Upper lobe of left lung (tissue), 6 donors: Measurements from ENCODE around the gene MRPL55. TPM values are rescaled to one million over a fixed set of nuclear protein-coding genes. Genes with fewer than 3 reads are reported as not detected.

Source experiments
- ATAC-seq, 2 donors: fragments of 200-7000 bp; cut with Tn5 transposase; one replicate each; pipeline ENCODE4 v1.9.1; 2022; ENCODE audit warnings: mild to moderate bottlenecking in 2 of 2, moderate library complexity in 2 of 2; ENCODE audit not compliant: low FRiP score in 2 of 2
- DNase-seq, 2 donors: peaks; one replicate each; pipeline ENCODE4 v3.0.0-alpha.2; 2019 to 2020
- H3K27ac ChIP-seq, 4 donors: fragments of 200-600 bp; sonication (generic); one replicate each; pipeline ENCODE4 v1.5.1; 2016 to 2019
- H3K27me3 ChIP-seq, 4 donors: fragments of 200-600 bp; sonication (generic); one replicate each; pipeline ENCODE4 v1.5.1; 2017 to 2019
- H3K36me3 ChIP-seq, 4 donors: fragments of 200-600 bp; sonication (generic); one replicate each; pipeline ENCODE4 v1.5.1; 2016 to 2019
- H3K4me1 ChIP-seq, 4 donors: fragments of 200-600 bp; sonication (generic); one replicate each; pipeline ENCODE4 v1.5.1; 2018 to 2019
- H3K4me3 ChIP-seq, 4 donors: fragments of 200-600 bp; sonication (generic); one replicate each; pipeline ENCODE4 v1.5.1; 2017 to 2019; ENCODE audit warnings: mild to moderate bottlenecking in 2 of 4, moderate library complexity in 1 of 4
- H3K9me3 ChIP-seq, 4 donors: fragments of 200-600 bp; sonication (generic); one replicate each; pipeline ENCODE4 v1.5.1; 2018 to 2019
- EP300 ChIP-seq, 4 donors: sonication (generic); formaldehyde crosslinking; IDR thresholded peaks; one replicate each; pipeline ENCODE4 v1.5.1; 2017; ENCODE audit warnings: antibody characterized with exemption in 4 of 4, control low read depth in 2 of 4
- POLR2A ChIP-seq, 4 donors: fragments of 450-650 bp; IDR thresholded peaks; one replicate each; pipeline ENCODE4 v1.5.1; 2016 to 2017; ENCODE audit warnings: antibody characterized with exemption in 4 of 4, mild to moderate bottlenecking in 2 of 4
- POLR2AphosphoS5 ChIP-seq, 2 donors: sonication (generic); formaldehyde crosslinking; IDR thresholded peaks; one replicate each; pipeline ENCODE4 v1.5.1; 2017; ENCODE audit warnings: antibody characterized with exemption in 2 of 2
- WGBS, 2 donors: methylation state at CpG; one replicate each; pipeline ENCODE4 v1.1.5; 2017 to 2018; 5-methylcytosine and 5-hydroxymethylcytosine counted together
- total RNA-seq, 6 donors: library from RNA; depleted of rRNA in 4 of 6; stranded (reverse); fragments of >200 nt in 4 of 6; gene quantifications; one replicate each; pipeline versions ENCODE4 v1.1.0 to v1.2.1, GENCODE V29; 2016 to 2021
- TF ChIP-seq, protein P1 (sequence below), 6 experiments: fragments of 450-650 bp in 4 of 6; fragments of 200-600 bp in 2 of 6; sonication (generic) in 2 of 6; IDR thresholded peaks; one replicate each; pipeline ENCODE4 v1.5.1; 2016 to 2019; ENCODE audit warnings: antibody characterized with exemption in 6 of 6
- donor health status: DM: no; HTN: no; CAD: no; lungs with moderate emphysema.
- donor health status: DM: no; HTN: yes; CAD: no; lungs with severe emphysema.

Gene MRPL55
- total RNA-seq, 6 donors from 2014 or later = 42.4 to 161 (median 60.1) TPM

DNA sequence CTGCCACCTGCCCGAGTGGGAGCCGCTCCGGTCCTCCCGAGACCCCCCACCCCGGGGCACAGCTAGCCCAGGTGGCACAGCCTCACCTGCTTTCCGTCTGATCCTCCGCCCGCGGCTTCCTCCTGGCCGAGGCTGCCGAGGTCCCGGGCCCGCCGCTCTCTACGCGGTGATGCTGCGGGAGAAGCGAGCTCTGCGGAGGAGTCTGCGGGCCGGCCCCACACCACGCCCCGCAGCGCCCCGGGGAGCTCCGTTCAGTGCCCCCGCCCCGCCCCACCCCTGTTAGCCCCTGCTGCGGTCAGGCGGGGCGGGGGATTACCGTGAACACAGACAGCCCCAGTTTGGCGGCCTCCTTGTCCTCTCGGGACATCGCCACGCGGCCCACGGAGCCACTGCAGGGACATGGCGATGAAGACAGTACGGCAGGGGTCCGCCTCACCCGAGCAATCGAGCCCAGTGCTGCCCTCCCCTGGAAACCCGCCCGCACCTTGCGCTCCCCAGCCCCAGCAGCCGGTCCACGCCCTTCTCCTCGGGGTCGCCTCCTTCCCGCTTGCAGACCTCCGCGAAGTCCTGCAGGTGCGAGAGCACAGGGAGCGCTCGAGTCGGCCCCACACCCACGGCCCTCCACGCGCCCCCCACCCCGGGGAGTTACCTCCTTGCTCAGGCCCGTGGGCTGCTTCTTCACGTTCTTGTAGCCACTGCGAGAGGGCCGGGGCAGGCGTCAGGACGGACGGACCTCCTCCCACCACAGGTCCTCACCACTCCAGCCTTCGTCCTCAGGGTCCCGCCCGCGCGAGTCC, 6.9 kb downstream of the MRPL55 start:
- Histone ChIP-seq H3K4me1 (peaks cover 17 to 36% (median 22%) of the 10 kb centered on the region in 4 donors), H3K27ac (peak overlapping the region; percentile 91 to 94 (median 92)), H3K27me3 (no peaks in the 10 kb centered on the region), H3K36me3 (peaks cover 22 to 57% (median 45%) of the 10 kb centered on the region in 4 donors), H3K9me3 (no peaks in the 10 kb centered on the region), H3K4me3 (peak overlapping the region; percentile 83 to 98 (median 88))
- TF ChIP-seq, protein P1, sequence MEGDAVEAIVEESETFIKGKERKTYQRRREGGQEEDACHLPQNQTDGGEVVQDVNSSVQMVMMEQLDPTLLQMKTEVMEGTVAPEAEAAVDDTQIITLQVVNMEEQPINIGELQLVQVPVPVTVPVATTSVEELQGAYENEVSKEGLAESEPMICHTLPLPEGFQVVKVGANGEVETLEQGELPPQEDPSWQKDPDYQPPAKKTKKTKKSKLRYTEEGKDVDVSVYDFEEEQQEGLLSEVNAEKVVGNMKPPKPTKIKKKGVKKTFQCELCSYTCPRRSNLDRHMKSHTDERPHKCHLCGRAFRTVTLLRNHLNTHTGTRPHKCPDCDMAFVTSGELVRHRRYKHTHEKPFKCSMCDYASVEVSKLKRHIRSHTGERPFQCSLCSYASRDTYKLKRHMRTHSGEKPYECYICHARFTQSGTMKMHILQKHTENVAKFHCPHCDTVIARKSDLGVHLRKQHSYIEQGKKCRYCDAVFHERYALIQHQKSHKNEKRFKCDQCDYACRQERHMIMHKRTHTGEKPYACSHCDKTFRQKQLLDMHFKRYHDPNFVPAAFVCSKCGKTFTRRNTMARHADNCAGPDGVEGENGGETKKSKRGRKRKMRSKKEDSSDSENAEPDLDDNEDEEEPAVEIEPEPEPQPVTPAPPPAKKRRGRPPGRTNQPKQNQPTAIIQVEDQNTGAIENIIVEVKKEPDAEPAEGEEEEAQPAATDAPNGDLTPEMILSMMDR (IDR thresholded peaks at IDR 0.05) = peak in 4 of 6 experiments; percentile 23 to 45 (median 28)
- TF ChIP-seq POLR2AphosphoS5 (IDR thresholded peaks at IDR 0.05) = no peak
- no peak for TF ChIP-seq POLR2A (IDR thresholded peaks at IDR 0.05)
- no peak for TF ChIP-seq EP300 (IDR thresholded peaks at IDR 0.05)
- DNase-seq (peak; percentile 63 to 88), ATAC-seq (peak in 1 of 2 donors; percentile 27)
- 11 to 17% methylated on average over 15 to 45 of the region's 73 CpGs for WGBS, 2 donors

DNA sequence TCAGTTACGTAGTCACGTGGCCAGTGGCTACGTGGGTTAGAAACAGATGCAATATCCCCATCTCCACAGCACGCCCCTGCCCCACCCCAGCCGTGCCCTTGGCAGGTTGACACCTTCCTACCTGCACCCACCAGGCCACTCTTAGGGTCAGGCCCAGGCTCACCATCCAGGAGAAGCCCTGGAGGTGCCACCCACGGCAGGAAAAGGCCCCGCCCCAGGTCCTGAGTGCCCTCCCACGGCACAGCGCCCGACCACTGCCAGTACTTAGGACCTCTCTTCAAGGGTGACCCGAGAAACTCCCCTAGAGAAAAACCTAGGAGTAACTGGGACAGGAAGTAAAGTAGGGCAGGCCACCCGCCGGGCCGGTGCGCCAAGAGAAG, 7.5 kb downstream of the MRPL55 start:
- WGBS, 2 donors = 51 to 52% methylated on average over 6 to 11 of the region's 15 CpGs
- Histone ChIP-seq H3K4me1 (peaks cover 20 to 42% (median 25%) of the 10 kb centered on the region in 4 donors), H3K27me3 (no peaks in the 10 kb centered on the region), H3K36me3 (peaks cover 22 to 57% (median 48%) of the 10 kb centered on the region in 4 donors), H3K27ac (peak overlapping the region; percentile 91 to 94 (median 92)), H3K4me3 (peak overlapping the region in 3 of 4 donors; percentile 87 to 98 (median 88)), H3K9me3 (no peaks in the 10 kb centered on the region)
- TF ChIP-seq, protein P1 (IDR thresholded peaks at IDR 0.05) = no peak
- no peak for TF ChIP-seq POLR2A (IDR thresholded peaks at IDR 0.05)
- DNase-seq = no peak
- ATAC-seq = no peak

DNA sequence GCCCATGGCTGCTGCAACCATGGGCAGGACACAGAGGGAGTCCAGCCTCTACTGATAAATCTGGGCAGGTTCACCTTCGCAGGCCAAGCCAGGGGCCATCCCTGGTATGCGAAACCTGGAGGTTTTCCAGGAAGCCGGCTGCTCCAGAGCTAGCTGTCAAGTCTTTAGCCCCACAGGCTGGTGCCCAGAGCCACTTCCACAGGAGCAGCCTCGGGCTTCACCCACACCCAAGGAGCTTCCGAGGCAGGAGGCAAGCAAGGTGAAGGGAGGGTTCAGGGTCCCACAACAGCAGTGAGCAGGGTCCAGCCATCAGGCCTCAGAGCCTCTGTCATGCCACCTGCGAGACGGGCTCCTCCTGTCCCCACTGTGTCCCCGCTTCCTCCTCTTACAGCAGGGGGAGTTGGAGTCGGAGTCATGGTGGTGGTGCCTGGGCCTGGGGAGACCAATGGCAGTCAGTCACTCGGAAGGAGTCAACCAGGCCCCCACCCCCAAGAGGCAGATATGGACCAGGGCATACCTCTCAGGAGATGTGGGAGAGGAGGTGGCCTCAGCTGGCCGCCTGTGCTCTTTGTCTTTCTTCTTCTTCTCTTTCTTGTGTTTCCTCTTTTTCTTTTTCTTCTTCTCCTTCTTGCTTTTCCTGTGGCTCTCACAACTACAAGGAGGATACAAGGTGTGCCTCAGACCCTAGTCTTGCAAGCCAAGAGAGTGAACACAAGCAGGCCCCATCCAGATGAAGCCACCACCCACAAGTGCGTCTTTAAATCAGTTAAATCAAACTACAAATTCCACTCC, 8.1 kb downstream of the MRPL55 start:
- DNase-seq (no peak), ATAC-seq (no peak)
- Histone ChIP-seq H3K27ac (peak overlapping the region in 1 of 4 donors; percentile 26), H3K4me3 (peak overlapping the region in 1 of 4 donors; percentile 98), H3K36me3 (peaks cover 22 to 57% (median 51%) of the 10 kb centered on the region in 4 donors), H3K9me3 (no peaks in the 10 kb centered on the region), H3K27me3 (no peaks in the 10 kb centered on the region), H3K4me1 (peaks cover 24 to 48% (median 30%) of the 10 kb centered on the region in 4 donors)
- 79 to 81% methylated on average over 9 to 12 of the region's 12 CpGs for WGBS, 2 donors
- TF ChIP-seq POLR2AphosphoS5 (IDR thresholded peaks at IDR 0.05) = no peak
- TF ChIP-seq POLR2A (IDR thresholded peaks at IDR 0.05) = no peak
- TF ChIP-seq, protein P1 (IDR thresholded peaks at IDR 0.05) = no peak
- no peak for TF ChIP-seq EP300 (IDR thresholded peaks at IDR 0.05)

DNA sequence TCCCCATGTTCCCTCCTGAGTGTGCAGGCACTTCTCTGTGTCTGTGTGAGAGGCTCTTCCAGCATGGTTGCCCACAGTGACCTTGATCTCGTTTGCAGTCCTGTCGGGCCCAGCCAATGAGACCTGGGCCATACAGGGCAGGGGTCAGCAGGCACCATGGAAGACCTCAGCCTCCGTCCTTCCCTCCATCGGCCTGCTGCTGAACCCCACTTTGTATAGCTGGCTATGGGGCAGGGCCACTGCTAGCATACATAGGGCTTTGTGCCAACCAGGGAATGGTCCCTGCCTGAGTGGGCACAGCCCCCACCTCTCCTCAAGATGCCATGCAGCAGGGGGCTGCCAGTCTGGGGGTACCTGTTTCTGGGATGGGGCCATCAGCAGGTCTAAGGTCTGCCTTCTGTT, 9.8 kb downstream of the MRPL55 start:
- Histone ChIP-seq H3K27me3 (no peaks in the 10 kb centered on the region), H3K4me1 (peaks cover 30 to 50% (median 35%) of the 10 kb centered on the region in 4 donors), H3K9me3 (peaks cover 0 to 7% (median 5%) of the 10 kb centered on the region in 4 donors), H3K27ac (no peak overlapping the region), H3K36me3 (peaks cover 22 to 57% (median 47%) of the 10 kb centered on the region in 4 donors), H3K4me3 (no peak overlapping the region)
- TF ChIP-seq EP300 (IDR thresholded peaks at IDR 0.05) (no peak), POLR2AphosphoS5 (IDR thresholded peaks at IDR 0.05) (peak in 1 of 2 donors; percentile 7), POLR2A (IDR thresholded peaks at IDR 0.05) (no peak)
- TF ChIP-seq, protein P1 (IDR thresholded peaks at IDR 0.05) = no peak
- ATAC-seq (no peak), DNase-seq (peak in 1 of 2 donors; percentile 16)
- WGBS, 2 donors = 60 to 84% methylated on average over 4 of the region's 4 CpGs
